ENCODE results near the gene TOR1AIP1.

TOR1AIP1 gene

DNA sequence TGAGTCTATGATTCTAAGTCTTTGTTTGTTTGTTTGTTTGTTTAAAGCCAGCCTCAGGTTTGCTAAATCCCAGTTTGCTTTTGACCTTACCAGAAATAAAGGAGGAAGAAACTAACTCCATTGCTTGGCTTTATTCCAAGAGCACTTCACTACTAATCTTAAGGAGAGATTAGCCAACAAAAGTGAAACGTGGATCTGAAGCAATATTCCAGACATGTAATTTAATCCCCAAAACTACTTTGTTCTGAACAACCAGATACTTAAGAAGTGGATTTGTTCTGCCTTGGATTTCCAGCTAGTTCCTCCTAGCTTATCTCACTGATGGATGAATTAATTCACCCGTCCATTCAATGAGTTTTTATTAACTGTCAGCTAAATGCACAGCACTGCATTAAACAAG lies 56.7 kb downstream of the TOR1AIP1 start (continued):
- TF ChIP-seq, protein P1, sequence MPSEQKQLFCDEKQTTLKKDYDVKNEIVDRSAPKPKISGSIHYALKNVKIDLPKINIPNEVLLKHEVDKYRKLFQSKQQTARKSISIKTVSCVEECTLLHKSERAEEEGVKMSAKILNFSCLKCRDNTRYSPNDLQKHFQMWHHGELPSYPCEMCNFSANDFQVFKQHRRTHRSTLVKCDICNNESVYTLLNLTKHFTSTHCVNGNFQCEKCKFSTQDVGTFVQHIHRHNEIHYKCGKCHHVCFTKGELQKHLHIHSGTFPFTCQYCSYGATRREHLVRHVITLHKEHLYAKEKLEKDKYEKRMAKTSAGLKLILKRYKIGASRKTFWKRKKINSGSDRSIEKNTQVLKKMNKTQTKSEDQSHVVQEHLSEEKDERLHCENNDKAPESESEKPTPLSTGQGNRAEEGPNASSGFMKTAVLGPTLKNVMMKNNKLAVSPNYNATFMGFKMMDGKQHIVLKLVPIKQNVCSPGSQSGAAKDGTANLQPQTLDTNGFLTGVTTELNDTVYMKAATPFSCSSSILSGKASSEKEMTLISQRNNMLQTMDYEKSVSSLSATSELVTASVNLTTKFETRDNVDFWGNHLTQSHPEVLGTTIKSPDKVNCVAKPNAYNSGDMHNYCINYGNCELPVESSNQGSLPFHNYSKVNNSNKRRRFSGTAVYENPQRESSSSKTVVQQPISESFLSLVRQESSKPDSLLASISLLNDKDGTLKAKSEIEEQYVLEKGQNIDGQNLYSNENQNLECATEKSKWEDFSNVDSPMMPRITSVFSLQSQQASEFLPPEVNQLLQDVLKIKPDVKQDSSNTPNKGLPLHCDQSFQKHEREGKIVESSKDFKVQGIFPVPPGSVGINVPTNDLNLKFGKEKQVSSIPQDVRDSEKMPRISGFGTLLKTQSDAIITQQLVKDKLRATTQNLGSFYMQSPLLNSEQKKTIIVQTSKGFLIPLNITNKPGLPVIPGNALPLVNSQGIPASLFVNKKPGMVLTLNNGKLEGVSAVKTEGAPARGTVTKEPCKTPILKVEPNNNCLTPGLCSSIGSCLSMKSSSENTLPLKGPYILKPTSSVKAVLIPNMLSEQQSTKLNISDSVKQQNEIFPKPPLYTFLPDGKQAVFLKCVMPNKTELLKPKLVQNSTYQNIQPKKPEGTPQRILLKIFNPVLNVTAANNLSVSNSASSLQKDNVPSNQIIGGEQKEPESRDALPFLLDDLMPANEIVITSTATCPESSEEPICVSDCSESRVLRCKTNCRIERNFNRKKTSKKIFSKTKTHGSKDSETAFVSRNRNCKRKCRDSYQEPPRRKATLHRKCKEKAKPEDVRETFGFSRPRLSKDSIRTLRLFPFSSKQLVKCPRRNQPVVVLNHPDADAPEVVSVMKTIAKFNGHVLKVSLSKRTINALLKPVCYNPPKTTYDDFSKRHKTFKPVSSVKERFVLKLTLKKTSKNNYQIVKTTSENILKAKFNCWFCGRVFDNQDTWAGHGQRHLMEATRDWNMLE (tag by site-specific recombination; conservative IDR thresholded peaks at IDR 0.05; ENCODE audit: low read depth): no peak
- TF ChIP-seq, protein P2, sequence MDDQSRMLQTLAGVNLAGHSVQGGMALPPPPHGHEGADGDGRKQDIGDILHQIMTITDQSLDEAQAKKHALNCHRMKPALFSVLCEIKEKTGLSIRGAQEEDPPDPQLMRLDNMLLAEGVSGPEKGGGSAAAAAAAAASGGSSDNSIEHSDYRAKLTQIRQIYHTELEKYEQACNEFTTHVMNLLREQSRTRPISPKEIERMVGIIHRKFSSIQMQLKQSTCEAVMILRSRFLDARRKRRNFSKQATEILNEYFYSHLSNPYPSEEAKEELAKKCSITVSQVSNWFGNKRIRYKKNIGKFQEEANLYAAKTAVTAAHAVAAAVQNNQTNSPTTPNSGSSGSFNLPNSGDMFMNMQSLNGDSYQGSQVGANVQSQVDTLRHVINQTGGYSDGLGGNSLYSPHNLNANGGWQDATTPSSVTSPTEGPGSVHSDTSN (CRISPR knock-in tag; IDR thresholded peaks at IDR 0.05): no peak
- TF ChIP-seq ZNF114 (tag by site-specific recombination; IDR thresholded peaks at IDR 0.05): no peak
- peak; percentile 90 for TF ChIP-seq OSR2 (tag by site-specific recombination; IDR thresholded peaks at IDR 0.05)
- no peak for TF ChIP-seq ZNF146 (tag by site-specific recombination; IDR thresholded peaks at IDR 0.05)
- TF ChIP-seq ZNF404 (tag by site-specific recombination; IDR thresholded peaks at IDR 0.05): no peak
- TF ChIP-seq WT1 (tag by site-specific recombination; IDR thresholded peaks at IDR 0.05): peak; percentile 66
- TF ChIP-seq, protein P3, sequence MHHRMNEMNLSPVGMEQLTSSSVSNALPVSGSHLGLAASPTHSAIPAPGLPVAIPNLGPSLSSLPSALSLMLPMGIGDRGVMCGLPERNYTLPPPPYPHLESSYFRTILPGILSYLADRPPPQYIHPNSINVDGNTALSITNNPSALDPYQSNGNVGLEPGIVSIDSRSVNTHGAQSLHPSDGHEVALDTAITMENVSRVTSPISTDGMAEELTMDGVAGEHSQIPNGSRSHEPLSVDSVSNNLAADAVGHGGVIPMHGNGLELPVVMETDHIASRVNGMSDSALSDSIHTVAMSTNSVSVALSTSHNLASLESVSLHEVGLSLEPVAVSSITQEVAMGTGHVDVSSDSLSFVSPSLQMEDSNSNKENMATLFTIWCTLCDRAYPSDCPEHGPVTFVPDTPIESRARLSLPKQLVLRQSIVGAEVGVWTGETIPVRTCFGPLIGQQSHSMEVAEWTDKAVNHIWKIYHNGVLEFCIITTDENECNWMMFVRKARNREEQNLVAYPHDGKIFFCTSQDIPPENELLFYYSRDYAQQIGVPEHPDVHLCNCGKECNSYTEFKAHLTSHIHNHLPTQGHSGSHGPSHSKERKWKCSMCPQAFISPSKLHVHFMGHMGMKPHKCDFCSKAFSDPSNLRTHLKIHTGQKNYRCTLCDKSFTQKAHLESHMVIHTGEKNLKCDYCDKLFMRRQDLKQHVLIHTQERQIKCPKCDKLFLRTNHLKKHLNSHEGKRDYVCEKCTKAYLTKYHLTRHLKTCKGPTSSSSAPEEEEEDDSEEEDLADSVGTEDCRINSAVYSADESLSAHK (tag by site-specific recombination; IDR thresholded peaks at IDR 0.05): peak; percentile 64; the same call in 1 of the 2 replicates
- 0 out of 2 replicates have a peak, but pooled peaks have one; percentile 14 for TF ChIP-seq PRDM1 (tag by site-specific recombination; IDR thresholded peaks at IDR 0.05)
- no peak for TF ChIP-seq BCL11B (tag by site-specific recombination; IDR thresholded peaks at IDR 0.05; ENCODE audit: low read depth)
- TF ChIP-seq, protein P4, sequence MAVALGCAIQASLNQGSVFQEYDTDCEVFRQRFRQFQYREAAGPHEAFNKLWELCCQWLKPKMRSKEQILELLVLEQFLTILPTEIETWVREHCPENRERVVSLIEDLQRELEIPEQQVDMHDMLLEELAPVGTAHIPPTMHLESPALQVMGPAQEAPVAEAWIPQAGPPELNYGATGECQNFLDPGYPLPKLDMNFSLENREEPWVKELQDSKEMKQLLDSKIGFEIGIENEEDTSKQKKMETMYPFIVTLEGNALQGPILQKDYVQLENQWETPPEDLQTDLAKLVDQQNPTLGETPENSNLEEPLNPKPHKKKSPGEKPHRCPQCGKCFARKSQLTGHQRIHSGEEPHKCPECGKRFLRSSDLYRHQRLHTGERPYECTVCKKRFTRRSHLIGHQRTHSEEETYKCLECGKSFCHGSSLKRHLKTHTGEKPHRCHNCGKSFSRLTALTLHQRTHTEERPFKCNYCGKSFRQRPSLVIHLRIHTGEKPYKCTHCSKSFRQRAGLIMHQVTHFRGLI (tag by site-specific recombination; IDR thresholded peaks at IDR 0.05): no peak
- TF ChIP-seq ZNF274 (IDR thresholded peaks at IDR 0.05; ENCODE audit: low read length): no peak
- no peak for TF ChIP-seq ZNF274 (tag by site-specific recombination; IDR thresholded peaks at IDR 0.05; ENCODE audit: borderline replicate concordance)
- TF ChIP-seq SCRT1 (tag by site-specific recombination; IDR thresholded peaks at IDR 0.05; ENCODE audit: borderline replicate concordance): no peak
- no peak for TF ChIP-seq ZNF621 (tag by site-specific recombination; IDR thresholded peaks at IDR 0.05)
- peak; percentile 90 for TF ChIP-seq ZXDB (tag by site-specific recombination; IDR thresholded peaks at IDR 0.05)
- no peak for TF ChIP-seq ZNF626 (tag by site-specific recombination; IDR thresholded peaks at IDR 0.05)
- no peak for TF ChIP-seq ZNF658 (tag by site-specific recombination; IDR thresholded peaks at IDR 0.05)
- TF ChIP-seq ZNF501 (tag by site-specific recombination; IDR thresholded peaks at IDR 0.05): no peak
- TF ChIP-seq, protein P5, sequence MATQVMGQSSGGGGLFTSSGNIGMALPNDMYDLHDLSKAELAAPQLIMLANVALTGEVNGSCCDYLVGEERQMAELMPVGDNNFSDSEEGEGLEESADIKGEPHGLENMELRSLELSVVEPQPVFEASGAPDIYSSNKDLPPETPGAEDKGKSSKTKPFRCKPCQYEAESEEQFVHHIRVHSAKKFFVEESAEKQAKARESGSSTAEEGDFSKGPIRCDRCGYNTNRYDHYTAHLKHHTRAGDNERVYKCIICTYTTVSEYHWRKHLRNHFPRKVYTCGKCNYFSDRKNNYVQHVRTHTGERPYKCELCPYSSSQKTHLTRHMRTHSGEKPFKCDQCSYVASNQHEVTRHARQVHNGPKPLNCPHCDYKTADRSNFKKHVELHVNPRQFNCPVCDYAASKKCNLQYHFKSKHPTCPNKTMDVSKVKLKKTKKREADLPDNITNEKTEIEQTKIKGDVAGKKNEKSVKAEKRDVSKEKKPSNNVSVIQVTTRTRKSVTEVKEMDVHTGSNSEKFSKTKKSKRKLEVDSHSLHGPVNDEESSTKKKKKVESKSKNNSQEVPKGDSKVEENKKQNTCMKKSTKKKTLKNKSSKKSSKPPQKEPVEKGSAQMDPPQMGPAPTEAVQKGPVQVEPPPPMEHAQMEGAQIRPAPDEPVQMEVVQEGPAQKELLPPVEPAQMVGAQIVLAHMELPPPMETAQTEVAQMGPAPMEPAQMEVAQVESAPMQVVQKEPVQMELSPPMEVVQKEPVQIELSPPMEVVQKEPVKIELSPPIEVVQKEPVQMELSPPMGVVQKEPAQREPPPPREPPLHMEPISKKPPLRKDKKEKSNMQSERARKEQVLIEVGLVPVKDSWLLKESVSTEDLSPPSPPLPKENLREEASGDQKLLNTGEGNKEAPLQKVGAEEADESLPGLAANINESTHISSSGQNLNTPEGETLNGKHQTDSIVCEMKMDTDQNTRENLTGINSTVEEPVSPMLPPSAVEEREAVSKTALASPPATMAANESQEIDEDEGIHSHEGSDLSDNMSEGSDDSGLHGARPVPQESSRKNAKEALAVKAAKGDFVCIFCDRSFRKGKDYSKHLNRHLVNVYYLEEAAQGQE (tag by site-specific recombination; IDR thresholded peaks at IDR 0.05): no peak
- TF ChIP-seq ZNF133 (tag by site-specific recombination; IDR thresholded peaks at IDR 0.05): no peak
- peak; percentile 67 for TF ChIP-seq ZNF629 (tag by site-specific recombination; IDR thresholded peaks at IDR 0.05)
- 0 out of 2 replicates have a peak, but pooled peaks have one; percentile 10 for TF ChIP-seq TRIM28 (IDR thresholded peaks at IDR 0.05; ENCODE audit: borderline replicate concordance, low read length)
- TF ChIP-seq, protein P6, sequence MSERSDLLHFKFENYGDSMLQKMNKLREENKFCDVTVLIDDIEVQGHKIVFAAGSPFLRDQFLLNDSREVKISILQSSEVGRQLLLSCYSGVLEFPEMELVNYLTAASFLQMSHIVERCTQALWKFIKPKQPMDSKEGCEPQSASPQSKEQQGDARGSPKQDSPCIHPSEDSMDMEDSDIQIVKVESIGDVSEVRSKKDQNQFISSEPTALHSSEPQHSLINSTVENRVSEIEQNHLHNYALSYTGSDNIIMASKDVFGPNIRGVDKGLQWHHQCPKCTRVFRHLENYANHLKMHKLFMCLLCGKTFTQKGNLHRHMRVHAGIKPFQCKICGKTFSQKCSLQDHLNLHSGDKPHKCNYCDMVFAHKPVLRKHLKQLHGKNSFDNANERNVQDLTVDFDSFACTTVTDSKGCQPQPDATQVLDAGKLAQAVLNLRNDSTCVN (tag by site-specific recombination; optimal IDR thresholded peaks at IDR 0.05): no peak

Data from HEK293 (cell line).